Liver (tissue), 9 donors: ENCODE results near the gene SFXN5. TPM values are rescaled to one million over a fixed set of nuclear protein-coding genes. Genes with fewer than 3 reads are reported as not detected.

Source experiments
- DNase-seq: peaks from one replicate; pipeline ENCODE4 v3.0.0-alpha.2; 2017; ENCODE audit warnings: low spot score
- H3K27ac ChIP-seq, 2 donors: one replicate each; pipeline ENCODE4 v1.7.0; 2013; ENCODE audit warnings: inconsistent platforms in 2 of 2, low read length in 2 of 2, control low read depth in 1 of 2, low read depth in 1 of 2, mild to moderate bottlenecking in 1 of 2
- H3K27me3 ChIP-seq, 4 donors: one replicate each; pipeline versions ENCODE4 v1.6.1 to v1.7.0; 2013; ENCODE audit warnings: low read length in 3 of 4, inconsistent platforms in 1 of 4, mild to moderate bottlenecking in 1 of 4, moderate library complexity in 1 of 4; ENCODE audit not compliant: control insufficient read depth in 4 of 4, insufficient read depth in 4 of 4
- H3K36me3 ChIP-seq, 4 donors: one replicate each; pipeline versions ENCODE4 v1.6.1 to v1.7.0; 2013; ENCODE audit warnings: low read length in 3 of 4, mild to moderate bottlenecking in 3 of 4, low read depth in 1 of 4, moderate library complexity in 1 of 4; ENCODE audit not compliant: control insufficient read depth in 4 of 4, insufficient read depth in 3 of 4
- H3K4me1 ChIP-seq, 4 donors: one replicate each; pipeline versions ENCODE4 v1.6.1 to v1.7.0; 2013; ENCODE audit warnings: low read length in 3 of 4, mild to moderate bottlenecking in 3 of 4, moderate library complexity in 1 of 4; ENCODE audit not compliant: control insufficient read depth in 4 of 4, insufficient read depth in 4 of 4
- H3K4me3 ChIP-seq, 3 donors: one replicate each; pipeline versions ENCODE4 v1.6.1 to v1.7.0; 2013; ENCODE audit warnings: low read length in 3 of 3, control low read depth in 1 of 3, low read depth in 1 of 3, mild to moderate bottlenecking in 1 of 3
- H3K9ac ChIP-seq, 2 donors: one replicate each; pipeline ENCODE4 v1.7.0; 2013; ENCODE audit warnings: low read length in 2 of 2, mild to moderate bottlenecking in 2 of 2, moderate library complexity in 2 of 2, control low read depth in 1 of 2, low read depth in 1 of 2
- H3K9me3 ChIP-seq, 4 donors: one replicate each; pipeline versions ENCODE4 v1.6.1 to v1.7.0; 2013; ENCODE audit warnings: low read length in 3 of 4; ENCODE audit not compliant: control insufficient read depth in 4 of 4
- CTCF ChIP-seq: fragments of 150-350 bp; IDR thresholded peaks from 2 replicates; pipeline ENCODE4 v1.5.1; 2017; ENCODE audit warnings: improper control_type of control experiment, low read depth, low read length; ENCODE audit not compliant: missing input control
- EGR1 ChIP-seq, 2 donors: IDR thresholded peaks; 2 replicates each; pipeline ENCODE4 v1.6.1; 2016 to 2018; ENCODE audit warnings: antibody characterized with exemption in 2 of 2, low read depth in 2 of 2
- FOXA1 ChIP-seq: IDR thresholded peaks from 2 replicates; pipeline ENCODE4 v1.6.1; 2016; ENCODE audit warnings: antibody characterized with exemption
- FOXA2 ChIP-seq: IDR thresholded peaks from 2 replicates; pipeline ENCODE4 v1.6.1; 2016; ENCODE audit warnings: antibody characterized with exemption
- GABPA ChIP-seq, 2 donors: IDR thresholded peaks in 1 of 2; conservative IDR thresholded peaks in 1 of 2; 2 replicates each; pipeline ENCODE4 v1.6.1; 2016; ENCODE audit warnings: antibody characterized with exemption in 2 of 2, mild to moderate bottlenecking in 1 of 2, moderate library complexity in 1 of 2
- HNF4A ChIP-seq, 2 donors: conservative IDR thresholded peaks; 2 replicates each; pipeline ENCODE4 v1.6.1; 2016; ENCODE audit warnings: antibody characterized with exemption in 2 of 2, mild to moderate bottlenecking in 2 of 2
- HNF4G ChIP-seq: IDR thresholded peaks from 2 replicates; pipeline ENCODE4 v1.6.1; 2016; ENCODE audit warnings: antibody characterized with exemption
- JUND ChIP-seq, 2 donors: IDR thresholded peaks; 2 replicates each; pipeline ENCODE4 v1.6.1; 2016; ENCODE audit warnings: antibody characterized with exemption in 2 of 2
- MAX ChIP-seq: IDR thresholded peaks from 2 replicates; pipeline ENCODE4 v1.6.1; 2016; ENCODE audit warnings: antibody characterized with exemption
- NR2F2 ChIP-seq: IDR thresholded peaks from 2 replicates; pipeline ENCODE4 v1.6.1; 2016; ENCODE audit warnings: antibody characterized with exemption
- RAD21 ChIP-seq, 2 donors: IDR thresholded peaks; 2 replicates each; pipeline ENCODE4 v1.6.1; 2016; ENCODE audit warnings: antibody characterized with exemption in 2 of 2, mild to moderate bottlenecking in 2 of 2
- REST ChIP-seq: IDR thresholded peaks from 2 replicates; pipeline ENCODE4 v1.6.1; 2016; ENCODE audit warnings: antibody characterized with exemption, mild to moderate bottlenecking
- RXRA ChIP-seq, 2 donors: IDR thresholded peaks; 2 replicates each; pipeline ENCODE4 v1.6.1; 2017 to 2018; ENCODE audit warnings: antibody characterized with exemption in 2 of 2, mild to moderate bottlenecking in 1 of 2
- SP1 ChIP-seq: IDR thresholded peaks from 2 replicates; pipeline ENCODE4 v1.6.1; 2018; ENCODE audit warnings: antibody characterized with exemption, mild to moderate bottlenecking
- TAF1 ChIP-seq: conservative IDR thresholded peaks from 2 replicates; pipeline ENCODE4 v1.6.1; 2016; ENCODE audit warnings: antibody characterized with exemption, mild to moderate bottlenecking
- YY1 ChIP-seq: IDR thresholded peaks from 2 replicates; pipeline ENCODE4 v1.6.1; 2016; ENCODE audit warnings: antibody characterized with exemption, mild to moderate bottlenecking
- ZBTB33 ChIP-seq: IDR thresholded peaks from 2 replicates; pipeline ENCODE4 v1.6.1; 2016; ENCODE audit warnings: antibody characterized with exemption
- WGBS: extraction: QIAGEN DNeasy Blood & Tissue Kit; methylation state at CpG from one replicate; pipeline ENCODE4 v1.1.7; 2013; 5-methylcytosine and 5-hydroxymethylcytosine counted together
- polyA plus RNA-seq, 2 donors: library from polyadenylated mRNA; stranded (reverse) in 1 of 2; unstranded in 1 of 2; fragments of 200-250 nt in 1 of 2; fragments of >200 nt in 1 of 2; fragmentation: Nextera tagmentation in 1 of 2; extraction: Ambion mirVana in 1 of 2; gene quantifications; one replicate each; pipeline versions ENCODE4 v1.2.1 to v1.2.3, GENCODE V29; 2013 to 2015
- total RNA-seq, 2 donors: library from RNA; depleted of rRNA; stranded (reverse); fragments of >200 nt; gene quantifications; one replicate each; pipeline ENCODE4 v1.2.3, GENCODE V29; 2014
- TF ChIP-seq, protein P1 (sequence below): IDR thresholded peaks from 2 replicates; pipeline ENCODE4 v1.6.1; 2016; ENCODE audit warnings: antibody characterized with exemption
- donor health status: healthy.
- donor health status: healthy.
- donor health status: healthy.
- donor health status: healthy.
- donor health status: healthy.

SFXN5 gene
- total and polyA plus RNA-seq, 4 donors, result 23.3 to 58.2 (median 29.5) TPM

DNA sequence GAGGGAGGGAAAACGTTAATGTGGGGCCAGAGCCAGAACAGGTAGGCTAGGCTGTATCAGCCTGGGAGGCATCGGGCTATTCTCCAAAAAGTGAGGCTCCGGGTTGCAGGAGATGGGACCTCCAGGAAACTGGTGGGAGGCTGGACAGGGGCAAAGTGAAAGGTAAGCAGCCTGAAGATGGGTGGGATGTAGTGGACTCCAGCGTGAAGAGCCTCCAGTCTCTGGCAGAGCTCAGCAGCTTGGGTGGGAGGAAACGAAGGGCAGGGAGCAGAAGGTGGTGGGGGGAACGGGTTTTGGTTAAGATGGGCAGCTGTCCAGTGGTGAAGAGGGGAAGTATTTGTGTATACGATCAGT, 157.3 kb downstream of the SFXN5 start:
- Histone ChIP-seq H3K27me3 (peaks cover 6 to 34% (median 18%) of the 10 kb centered on the region in 4 donors), H3K9ac (no peak overlapping the region), H3K9me3 (no peaks in the 10 kb centered on the region), H3K4me1 (peaks cover 18 to 24% (median 24%) of the 10 kb centered on the region in 4 donors), H3K27ac (no peak overlapping the region), H3K4me3 (no peak overlapping the region), H3K36me3 (no peaks in the 10 kb centered on the region)
- 10% methylated on average over 7 of the region's 7 CpGs for WGBS
- TF ChIP-seq, protein P1, sequence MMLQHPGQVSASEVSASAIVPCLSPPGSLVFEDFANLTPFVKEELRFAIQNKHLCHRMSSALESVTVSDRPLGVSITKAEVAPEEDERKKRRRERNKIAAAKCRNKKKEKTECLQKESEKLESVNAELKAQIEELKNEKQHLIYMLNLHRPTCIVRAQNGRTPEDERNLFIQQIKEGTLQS, result no peak
- no peak for TF ChIP-seq REST
- TF ChIP-seq EGR1 (IDR thresholded peaks at IDR 0.05; ENCODE audit: low read depth in 2 of 2), result no peak
- TF ChIP-seq CTCF, result no peak
- no peak for TF ChIP-seq TAF1
- no peak for TF ChIP-seq GABPA (IDR thresholded peaks at IDR 0.05 in 1 of 2, conservative IDR thresholded peaks at IDR 0.05 in 1 of 2)
- no peak for TF ChIP-seq RXRA (IDR thresholded peaks at IDR 0.05)
- no peak for TF ChIP-seq NR2F2
- TF ChIP-seq HNF4G, result no peak
- TF ChIP-seq SP1, result no peak
- TF ChIP-seq RAD21 (IDR thresholded peaks at IDR 0.05), result no peak
- TF ChIP-seq YY1, result no peak
- no peak for TF ChIP-seq FOXA1
- TF ChIP-seq HNF4A (conservative IDR thresholded peaks at IDR 0.05), result no peak
- no peak for TF ChIP-seq MAX
- TF ChIP-seq JUND (IDR thresholded peaks at IDR 0.05), result no peak
- no peak for TF ChIP-seq ZBTB33
- TF ChIP-seq FOXA2, result no peak
- no peak for DNase-seq
